Muscle layer of duodenum (tissue), 2 donors: Measurements from ENCODE around the gene SPAG4.

ENCODE experiments used
- H3K27ac ChIP-seq: one replicate; pipeline ENCODE4 v1.7.0; 2013; ENCODE audit warnings: mild to moderate bottlenecking, low read length
- H3K27me3 ChIP-seq: one replicate; pipeline ENCODE4 v1.7.0; 2013; ENCODE audit warnings: low read depth, mild to moderate bottlenecking, control low read depth, low read length
- H3K36me3 ChIP-seq, 2 donors: one replicate each; pipeline ENCODE4 v1.7.0; 2013; ENCODE audit warnings: low read length in 2 of 2, control low read depth in 1 of 2, mild to moderate bottlenecking in 1 of 2; ENCODE audit not compliant: insufficient read depth in 2 of 2, control insufficient read depth in 1 of 2
- H3K4me1 ChIP-seq, 2 donors: one replicate each; pipeline ENCODE4 v1.7.0; 2013; ENCODE audit warnings: low read length in 2 of 2, mild to moderate bottlenecking in 2 of 2, control low read depth in 1 of 2, moderate library complexity in 1 of 2; ENCODE audit not compliant: insufficient read depth in 2 of 2, control insufficient read depth in 1 of 2
- H3K4me3 ChIP-seq, 2 donors: one replicate each; pipeline ENCODE4 v1.7.0; 2013; ENCODE audit warnings: low read length in 2 of 2, low read depth in 1 of 2, mild to moderate bottlenecking in 1 of 2
- H3K9me3 ChIP-seq, 2 donors: one replicate each; pipeline ENCODE4 v1.7.0; 2013; ENCODE audit warnings: low read length in 2 of 2, control low read depth in 1 of 2, mild to moderate bottlenecking in 1 of 2; ENCODE audit not compliant: control insufficient read depth in 1 of 2
- donor health status: healthy.

Gene SPAG4

GRCh38 chr20:35600993-35601973, 14.3 kb upstream of the SPAG4 start:
- Histone ChIP-seq H3K4me3 (peak overlapping the region; percentile 37 to 63), H3K4me1 (peaks cover 0 to 17% of the 10 kb centered on the region in 2 donors), H3K27me3 (no peaks in the 10 kb centered on the region), H3K27ac (no peak overlapping the region), H3K9me3 (no peaks in the 10 kb centered on the region), H3K36me3 (no peaks in the 10 kb centered on the region)

- Histone ChIP-seq H3K27ac (no peak overlapping the region), H3K27me3 (no peaks in the 10 kb centered on the region), H3K4me1 (peaks cover 0 to 17% of the 10 kb centered on the region in 2 donors), H3K36me3 (no peaks in the 10 kb centered on the region), H3K4me3 (peak overlapping the region in 1 of 2 donors; percentile 63), H3K9me3 (no peaks in the 10 kb centered on the region)
These were observed 13.6 kb upstream of the SPAG4 start for GRCh38 chr20:35601990-35602389.

DNA sequence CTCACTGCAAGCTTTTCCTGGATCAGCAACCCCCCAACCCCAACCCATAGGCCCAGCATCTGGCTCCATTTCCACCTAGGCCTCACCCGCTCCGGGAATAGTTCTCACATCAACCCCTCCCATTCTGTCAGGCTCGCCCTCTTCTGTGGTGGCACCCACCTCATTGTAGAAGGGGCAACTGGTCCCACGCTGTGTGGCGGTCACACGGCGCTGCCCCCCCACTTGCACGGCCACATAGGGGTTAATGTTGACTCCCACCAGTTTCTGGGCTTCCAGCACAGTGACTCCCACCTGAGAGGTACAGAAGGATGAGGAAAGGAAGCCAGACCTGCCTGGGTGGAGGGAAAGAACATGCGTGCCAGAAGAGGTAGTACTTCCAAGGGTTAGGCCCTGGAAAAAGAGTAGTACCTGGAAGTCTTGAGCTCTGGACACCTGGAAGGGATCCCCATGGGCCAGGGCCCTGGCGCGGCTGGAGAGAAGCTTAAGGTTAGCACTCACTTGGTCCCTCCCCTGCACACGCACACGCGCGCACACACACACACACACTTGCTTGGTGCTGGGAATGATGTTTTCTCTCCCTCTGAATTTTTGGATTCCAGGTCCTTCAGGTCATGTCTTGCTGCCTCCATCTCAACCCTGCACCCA, 12.7 kb upstream of the SPAG4 start:
- H3K36me3 ChIP-seq, result no peaks in the 10 kb centered on the region
- H3K4me3 ChIP-seq, result no peak overlapping the region
- H3K27ac ChIP-seq, result no peak overlapping the region
- no peaks in the 10 kb centered on the region for H3K27me3 ChIP-seq
- no peaks in the 10 kb centered on the region for H3K9me3 ChIP-seq
- H3K4me1 ChIP-seq, result peaks cover 0 to 17% of the 10 kb centered on the region in 2 donors

- no peaks in the 10 kb centered on the region for H3K27me3 ChIP-seq
- H3K27ac ChIP-seq, result no peak overlapping the region
- H3K4me1 ChIP-seq, result peaks cover 0 to 17% of the 10 kb centered on the region in 2 donors
These were observed 11.8 kb upstream of the SPAG4 start for GRCh38 chr20:35603695-35604448.

DNA sequence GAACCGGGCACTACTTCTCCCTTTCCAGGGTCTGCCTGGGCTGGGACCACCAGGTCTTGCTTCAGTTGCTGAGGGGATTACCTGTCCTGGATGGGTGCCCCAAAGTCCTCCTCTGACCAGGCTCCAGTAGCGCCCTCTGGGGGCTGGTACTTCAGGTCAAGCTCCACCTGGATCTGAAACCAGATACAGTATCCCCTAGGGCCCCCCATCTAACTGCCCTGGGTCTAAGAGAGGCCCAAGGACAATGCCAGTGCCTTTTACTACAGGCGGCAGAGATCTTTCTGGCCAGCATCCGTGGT, 11.2 kb upstream of the SPAG4 start:
- Histone ChIP-seq H3K36me3 (no peaks in the 10 kb centered on the region), H3K4me3 (no peak overlapping the region), H3K27me3 (no peaks in the 10 kb centered on the region), H3K9me3 (no peaks in the 10 kb centered on the region), H3K27ac (no peak overlapping the region), H3K4me1 (peaks cover 0 to 17% of the 10 kb centered on the region in 2 donors)

More at GRCh38 chr20:35603695-35604448, 11.8 kb upstream of the SPAG4 start:
- Histone ChIP-seq H3K4me3 (no peak overlapping the region), H3K36me3 (no peaks in the 10 kb centered on the region), H3K9me3 (no peaks in the 10 kb centered on the region)

- H3K9me3 ChIP-seq, result no peaks in the 10 kb centered on the region
- H3K27me3 ChIP-seq, result no peaks in the 10 kb centered on the region
- no peaks in the 10 kb centered on the region for H3K36me3 ChIP-seq
- no peak overlapping the region for H3K27ac ChIP-seq
- H3K4me1 ChIP-seq, result peaks cover 0 to 8% of the 10 kb centered on the region in 2 donors
- H3K4me3 ChIP-seq, result no peak overlapping the region
These were observed 9.5 kb upstream of the SPAG4 start for GRCh38 chr20:35606127-35606526.

GRCh38 chr20:35607003-35607735, 8.5 kb upstream of the SPAG4 start:
- H3K4me1 ChIP-seq, result no peaks in the 10 kb centered on the region
- H3K27ac ChIP-seq, result no peak overlapping the region
- H3K9me3 ChIP-seq, result no peaks in the 10 kb centered on the region
- no peaks in the 10 kb centered on the region for H3K27me3 ChIP-seq
- no peak overlapping the region for H3K4me3 ChIP-seq
- H3K36me3 ChIP-seq, result no peaks in the 10 kb centered on the region

DNA sequence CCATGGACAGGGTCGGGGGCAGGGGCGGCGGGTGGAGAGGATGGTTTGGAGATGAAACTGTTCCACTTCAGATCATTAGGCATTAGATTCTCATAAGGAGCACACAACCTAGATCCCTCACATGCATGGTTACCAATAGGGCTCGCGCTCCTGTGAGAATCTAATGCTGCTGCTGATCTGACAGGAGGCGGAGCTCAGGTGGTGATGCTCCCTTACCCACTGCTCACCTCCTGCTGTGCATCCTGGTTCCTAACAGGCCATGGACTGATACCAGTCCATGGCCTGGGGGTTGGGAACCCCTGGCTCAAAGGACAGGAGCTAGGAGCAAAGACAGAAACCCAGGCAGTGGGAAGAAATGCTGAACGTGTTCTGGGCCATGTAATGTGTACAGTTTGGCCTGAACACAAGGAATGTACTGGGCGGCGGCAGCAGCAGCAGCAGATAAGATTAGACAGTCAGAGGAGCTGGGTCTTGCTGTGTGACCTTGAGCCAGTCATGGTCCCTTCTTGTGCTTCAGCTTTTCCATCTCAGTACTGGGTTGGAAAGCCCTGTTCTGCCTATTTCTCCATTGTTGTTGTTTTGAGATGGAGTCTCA, 4.7 kb upstream of the SPAG4 start:
- Histone ChIP-seq H3K4me1 (no peaks in the 10 kb centered on the region), H3K27me3 (no peaks in the 10 kb centered on the region), H3K9me3 (no peaks in the 10 kb centered on the region), H3K4me3 (no peak overlapping the region), H3K36me3 (no peaks in the 10 kb centered on the region), H3K27ac (no peak overlapping the region)

GRCh38 chr20:35611482-35611881, 4.1 kb upstream of the SPAG4 start:
- Histone ChIP-seq H3K27me3 (no peaks in the 10 kb centered on the region), H3K27ac (no peak overlapping the region), H3K9me3 (no peaks in the 10 kb centered on the region), H3K4me3 (no peak overlapping the region), H3K4me1 (no peaks in the 10 kb centered on the region), H3K36me3 (no peaks in the 10 kb centered on the region)

DNA sequence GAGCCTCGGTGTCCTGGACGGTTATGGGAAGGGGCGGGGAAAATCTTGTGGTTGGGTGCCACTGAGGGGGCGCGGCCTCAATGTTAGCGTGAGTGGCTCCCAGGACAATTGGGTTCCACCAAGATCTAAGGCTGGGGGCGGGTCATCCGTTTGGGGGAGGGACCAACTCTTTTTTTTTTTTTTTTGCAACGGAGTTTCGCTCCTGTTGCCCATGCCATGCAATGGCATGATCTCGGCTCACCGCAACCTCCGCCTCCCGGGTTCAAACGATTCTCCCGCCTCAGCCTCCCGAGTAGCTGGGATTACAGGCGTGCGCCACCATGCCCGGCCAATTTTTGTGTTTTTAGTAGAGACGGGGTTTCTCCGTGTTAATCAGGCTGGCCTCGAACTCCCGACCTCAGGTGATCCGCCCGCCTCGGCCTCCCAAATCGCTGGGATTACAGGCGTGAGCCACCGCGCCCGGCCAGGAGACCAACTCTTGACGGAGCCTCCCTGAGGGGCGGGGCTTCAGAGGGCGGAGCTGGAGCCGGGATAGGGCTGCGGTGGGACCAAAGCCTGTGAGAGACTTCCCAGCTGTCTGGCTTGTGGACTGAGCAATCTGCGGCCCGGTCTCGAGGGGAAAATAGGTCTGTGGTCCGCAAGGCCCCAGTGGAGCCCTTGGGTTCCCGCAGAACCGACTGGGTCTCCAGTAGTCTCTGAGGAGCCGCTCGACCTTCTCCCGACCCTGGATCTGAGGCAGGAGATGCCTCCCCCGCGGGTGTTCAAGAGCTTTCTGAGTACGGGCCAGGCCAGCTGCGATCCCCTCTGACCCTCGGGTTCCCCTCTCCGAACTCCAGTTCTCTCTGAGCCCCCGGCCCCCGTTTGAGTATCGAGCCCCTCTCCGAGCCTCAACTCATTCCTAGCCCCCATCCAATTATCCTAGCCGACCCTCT, 1.1 kb downstream of the SPAG4 start:
- Histone ChIP-seq H3K9me3 (no peaks in the 10 kb centered on the region), H3K36me3 (peaks cover 2 to 5% of the 10 kb centered on the region in 2 donors), H3K27ac (no peak overlapping the region), H3K27me3 (no peaks in the 10 kb centered on the region), H3K4me1 (peaks cover 11 to 26% of the 10 kb centered on the region in 2 donors), H3K4me3 (peak overlapping the region; percentile 44 to 65)
